Kidney epithelial cell (primary cell): ENCODE results near the gene NALCN. TPM values are rescaled to one million over a fixed set of nuclear protein-coding genes. Genes with fewer than 3 reads are reported as not detected.

Experiments
- DNase-seq: peaks from one replicate; pipeline ENCODE4 v3.0.0-alpha.2; 2010; ENCODE audit warnings: low read depth
- H3K27me3 ChIP-seq: 2 replicates; pipeline ENCODE4 v1.6.0; 2011; ENCODE audit warnings: low read length; ENCODE audit not compliant: control insufficient read depth, insufficient read depth
- H3K36me3 ChIP-seq: 2 replicates; pipeline ENCODE4 v1.5.1; 2011; ENCODE audit warnings: low read length; ENCODE audit not compliant: control insufficient read depth, insufficient read depth
- H3K4me3 ChIP-seq: 2 replicates; pipeline ENCODE4 v1.5.1; 2011; ENCODE audit warnings: low read depth, mild to moderate bottlenecking, control low read depth, low read length
- total RNA-seq: library from RNA; depleted of rRNA; stranded (reverse); fragments of >200 nt; gene quantifications from 2 replicates; pipeline ENCODE4 v1.2.3, GENCODE V29; 2015
- TF ChIP-seq, protein P1 (sequence below): IDR thresholded peaks from 2 replicates; pipeline ENCODE4 v1.5.1; 2011; ENCODE audit warnings: mild to moderate bottlenecking, moderate library complexity, low read length, control low read depth, inconsistent platforms; ENCODE audit not compliant: insufficient read depth, poor library complexity, severe bottlenecking

The NALCN gene
- total RNA-seq, 1 donor from 2014 or later: 1.8 TPM

DNA sequence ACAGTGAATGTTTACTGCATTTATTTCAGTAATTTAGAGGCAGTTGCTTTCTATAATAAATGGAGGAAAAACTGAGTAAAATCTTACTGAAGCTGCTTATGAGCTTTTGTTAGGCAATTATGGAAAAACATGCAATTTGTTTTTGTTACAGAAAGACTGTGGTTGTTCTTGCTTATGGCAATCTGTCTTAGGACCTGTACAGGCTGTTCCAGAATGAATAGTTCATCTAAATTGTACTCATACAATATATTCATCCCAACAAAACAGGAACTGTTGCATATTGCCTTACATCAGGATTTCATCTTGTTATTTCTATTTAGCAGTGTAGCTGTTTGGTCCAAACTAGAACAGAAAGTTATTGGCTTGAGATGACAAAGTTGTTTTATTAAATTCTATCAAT is 199.2 kb downstream of the NALCN start:
- Histone ChIP-seq H3K36me3 (no peaks in the 10 kb centered on the region), H3K4me3 (no peak overlapping the region), H3K27me3 (no peaks in the 10 kb centered on the region)
- DNase-seq: no peak
- TF ChIP-seq, protein P1, sequence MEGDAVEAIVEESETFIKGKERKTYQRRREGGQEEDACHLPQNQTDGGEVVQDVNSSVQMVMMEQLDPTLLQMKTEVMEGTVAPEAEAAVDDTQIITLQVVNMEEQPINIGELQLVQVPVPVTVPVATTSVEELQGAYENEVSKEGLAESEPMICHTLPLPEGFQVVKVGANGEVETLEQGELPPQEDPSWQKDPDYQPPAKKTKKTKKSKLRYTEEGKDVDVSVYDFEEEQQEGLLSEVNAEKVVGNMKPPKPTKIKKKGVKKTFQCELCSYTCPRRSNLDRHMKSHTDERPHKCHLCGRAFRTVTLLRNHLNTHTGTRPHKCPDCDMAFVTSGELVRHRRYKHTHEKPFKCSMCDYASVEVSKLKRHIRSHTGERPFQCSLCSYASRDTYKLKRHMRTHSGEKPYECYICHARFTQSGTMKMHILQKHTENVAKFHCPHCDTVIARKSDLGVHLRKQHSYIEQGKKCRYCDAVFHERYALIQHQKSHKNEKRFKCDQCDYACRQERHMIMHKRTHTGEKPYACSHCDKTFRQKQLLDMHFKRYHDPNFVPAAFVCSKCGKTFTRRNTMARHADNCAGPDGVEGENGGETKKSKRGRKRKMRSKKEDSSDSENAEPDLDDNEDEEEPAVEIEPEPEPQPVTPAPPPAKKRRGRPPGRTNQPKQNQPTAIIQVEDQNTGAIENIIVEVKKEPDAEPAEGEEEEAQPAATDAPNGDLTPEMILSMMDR: no peak

DNA sequence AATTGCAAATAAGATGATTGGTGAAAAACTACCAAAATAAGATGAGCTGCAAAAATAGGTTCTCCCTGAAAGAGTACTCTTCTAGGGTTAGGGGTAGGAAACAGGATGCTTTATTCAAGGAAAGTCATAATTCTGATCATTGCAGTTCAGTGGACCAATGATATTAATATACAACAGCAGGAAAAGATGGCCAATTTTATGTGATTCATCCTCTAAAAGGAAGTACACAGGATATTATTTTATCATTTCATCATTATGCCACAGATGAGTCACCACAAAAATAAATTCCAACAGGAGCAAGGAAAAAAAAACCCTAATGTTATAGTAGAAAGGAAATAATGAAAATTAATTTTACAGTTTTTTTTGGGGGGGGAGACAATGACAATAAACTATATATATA is 205.0 kb downstream of the NALCN start:
- TF ChIP-seq, protein P1: no peak
- DNase-seq: no peak
- no peaks in the 10 kb centered on the region for H3K36me3 ChIP-seq
- no peaks in the 10 kb centered on the region for H3K27me3 ChIP-seq
- H3K4me3 ChIP-seq: no peak overlapping the region

DNA sequence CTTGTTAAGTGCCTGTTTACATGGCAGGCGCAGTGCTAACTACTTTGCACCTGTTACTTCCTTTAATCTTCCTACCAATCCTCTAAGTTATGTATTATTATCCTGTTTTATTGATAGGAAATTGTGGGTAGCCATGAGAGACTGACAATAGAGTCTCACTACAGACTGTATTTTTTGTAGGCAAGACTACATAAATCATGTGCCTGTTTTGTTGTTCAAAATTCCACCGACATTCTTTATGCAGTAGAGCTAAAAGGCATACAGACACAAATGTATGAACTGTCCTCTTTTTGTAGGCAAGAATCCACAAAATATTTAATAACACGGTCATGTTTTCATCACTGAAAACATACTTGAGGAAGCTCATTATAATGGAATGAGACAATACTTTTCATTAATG is 205.5 kb downstream of the NALCN start:
- TF ChIP-seq, protein P1: no peak
- DNase-seq: no peak
- no peak overlapping the region for H3K4me3 ChIP-seq
- no peaks in the 10 kb centered on the region for H3K27me3 ChIP-seq
- H3K36me3 ChIP-seq: no peaks in the 10 kb centered on the region

DNA sequence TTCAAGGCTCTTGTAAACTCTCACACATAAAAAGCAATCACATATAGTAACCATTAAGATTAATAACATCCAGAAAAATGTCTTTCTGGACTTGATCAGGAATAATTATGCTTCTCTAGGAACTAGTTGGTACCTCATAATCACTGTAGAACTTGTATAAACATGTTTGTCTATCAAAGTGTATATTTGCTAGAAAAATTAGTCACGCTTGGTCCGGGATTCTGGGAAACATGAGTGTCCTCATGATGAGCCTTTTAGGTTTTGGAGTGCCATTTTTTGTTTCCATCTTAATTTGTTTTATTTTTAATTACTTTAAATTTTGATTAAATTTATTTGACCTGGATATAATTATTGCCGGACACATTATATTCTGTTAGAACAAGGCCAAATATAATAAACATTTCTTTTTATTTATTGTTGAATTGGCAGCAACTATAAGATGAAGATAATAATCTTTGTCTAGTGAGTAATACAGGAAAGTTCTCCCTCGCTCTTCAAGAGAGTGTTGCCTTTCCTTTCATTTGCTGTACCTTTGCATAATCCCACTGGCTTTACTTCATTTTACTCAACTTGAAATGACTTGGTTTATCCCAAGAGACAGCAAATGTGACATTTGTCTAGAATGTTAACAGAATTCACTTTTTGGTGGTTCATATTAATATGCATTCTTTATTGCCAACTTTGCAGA is 207.0 kb downstream of the NALCN start:
- DNase-seq: no peak
- no peak overlapping the region for H3K4me3 ChIP-seq
- H3K27me3 ChIP-seq: no peaks in the 10 kb centered on the region
- H3K36me3 ChIP-seq: no peaks in the 10 kb centered on the region
- TF ChIP-seq, protein P1: no peak

DNA sequence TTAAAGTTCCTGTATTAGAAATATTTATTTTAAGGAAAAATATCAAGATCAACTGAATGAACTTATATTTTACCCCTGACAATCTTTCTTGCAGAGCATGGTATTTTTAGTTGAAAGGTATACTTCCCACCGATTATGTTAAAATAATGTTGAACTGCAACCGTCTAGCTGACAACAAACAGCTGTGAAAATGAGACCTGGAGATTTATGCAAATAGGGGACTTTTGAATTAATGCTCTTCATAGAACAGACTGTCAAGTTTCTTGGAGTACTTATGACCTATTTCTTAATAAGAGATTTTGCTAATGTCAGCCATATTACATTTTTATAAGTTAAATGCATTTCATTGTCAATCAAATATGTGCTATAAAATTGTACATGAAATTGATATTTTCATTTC is 210.9 kb downstream of the NALCN start:
- Histone ChIP-seq H3K36me3 (no peaks in the 10 kb centered on the region), H3K4me3 (no peak overlapping the region), H3K27me3 (no peaks in the 10 kb centered on the region)
- no peak for DNase-seq
- TF ChIP-seq, protein P1: no peak
